Measurements from ENCODE around the gene DCDC2.
"Not testable (repeated sequence)": the region's sequence is repeated elsewhere in the genome, so short reads cannot be mapped to it uniquely, and the experiment has no call there.

DCDC2 gene

GRCh38 chr6:24391756-24392405 lies 34.0 kb upstream of the DCDC2 start:
- Histone ChIP-seq H3K4me1 (ENCODE audit: control insufficient read depth, insufficient read depth, low read length) (peaks cover 11% of the 10 kb centered on the region), H3K9ac (ENCODE audit: low read length) (no peak overlapping the region), H3K27me3 (replicated peaks; ENCODE audit: control insufficient read depth, insufficient read depth, low read length) (no peaks in the 10 kb centered on the region), H3K4me3 (ENCODE audit: low read length) (no peak overlapping the region), H3K36me3 (ENCODE audit: control insufficient read depth, insufficient read depth, low read length, severe bottlenecking) (no peaks in the 10 kb centered on the region), H3K9me3 (ENCODE audit: control insufficient read depth, low read length) (no peaks in the 10 kb centered on the region)
- DNase-seq (ENCODE audit: low read depth) = no peak

GRCh38 chr6:24391208-24391607 lies 33.3 kb upstream of the DCDC2 start:
- no peaks in the 10 kb centered on the region for H3K27me3 ChIP-seq (replicated peaks; ENCODE audit: control insufficient read depth, insufficient read depth, low read length)
- no peak overlapping the region for H3K9ac ChIP-seq (ENCODE audit: low read length)
- H3K9me3 ChIP-seq (ENCODE audit: control insufficient read depth, low read length) = no peaks in the 10 kb centered on the region
- no peak for DNase-seq (ENCODE audit: low read depth)
- H3K4me3 ChIP-seq (ENCODE audit: low read length) = no peak overlapping the region
- H3K4me1 ChIP-seq (ENCODE audit: control insufficient read depth, insufficient read depth, low read length) = peaks cover 11% of the 10 kb centered on the region
- H3K36me3 ChIP-seq (ENCODE audit: control insufficient read depth, insufficient read depth, low read length, severe bottlenecking) = no peaks in the 10 kb centered on the region

DNA sequence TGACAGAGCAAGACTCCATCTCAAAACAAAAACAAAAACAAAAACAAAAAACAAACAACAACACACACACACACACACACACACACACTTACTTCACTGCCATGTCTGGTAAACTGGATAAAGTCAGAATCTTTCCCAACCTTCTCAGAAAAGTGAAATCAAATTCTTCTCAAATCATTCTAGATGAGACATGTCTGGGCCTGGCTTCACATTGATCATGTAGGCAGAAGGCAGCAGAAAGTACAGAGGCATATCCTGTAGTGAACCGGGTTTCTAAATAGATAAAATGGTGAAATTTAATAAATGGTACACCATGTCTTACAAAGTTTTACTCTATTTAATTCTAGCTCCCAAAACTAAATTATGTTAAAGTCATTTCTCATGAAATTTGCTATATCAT lies 30.0 kb upstream of the DCDC2 start:
- Histone ChIP-seq H3K27me3 (replicated peaks; ENCODE audit: control insufficient read depth, insufficient read depth, low read length) (no peaks in the 10 kb centered on the region), H3K4me1 (ENCODE audit: control insufficient read depth, insufficient read depth, low read length) (no peaks in the 10 kb centered on the region), H3K9ac (ENCODE audit: low read length) (no peak overlapping the region), H3K9me3 (ENCODE audit: control insufficient read depth, low read length) (no peaks in the 10 kb centered on the region), H3K4me3 (ENCODE audit: low read length) (no peak overlapping the region), H3K36me3 (ENCODE audit: control insufficient read depth, insufficient read depth, low read length, severe bottlenecking) (no peaks in the 10 kb centered on the region)
- DNase-seq (ENCODE audit: low read depth) = no peak

GRCh38 chr6:24385536-24386269 lies 27.8 kb upstream of the DCDC2 start:
- no peak for DNase-seq (ENCODE audit: low read depth)
- Histone ChIP-seq H3K9me3 (ENCODE audit: control insufficient read depth, low read length) (no peaks in the 10 kb centered on the region), H3K27me3 (replicated peaks; ENCODE audit: control insufficient read depth, insufficient read depth, low read length) (no peaks in the 10 kb centered on the region), H3K9ac (ENCODE audit: low read length) (no peak overlapping the region), H3K4me3 (ENCODE audit: low read length) (no peak overlapping the region), H3K36me3 (ENCODE audit: control insufficient read depth, insufficient read depth, low read length, severe bottlenecking) (no peaks in the 10 kb centered on the region), H3K4me1 (ENCODE audit: control insufficient read depth, insufficient read depth, low read length) (no peaks in the 10 kb centered on the region)

DNA sequence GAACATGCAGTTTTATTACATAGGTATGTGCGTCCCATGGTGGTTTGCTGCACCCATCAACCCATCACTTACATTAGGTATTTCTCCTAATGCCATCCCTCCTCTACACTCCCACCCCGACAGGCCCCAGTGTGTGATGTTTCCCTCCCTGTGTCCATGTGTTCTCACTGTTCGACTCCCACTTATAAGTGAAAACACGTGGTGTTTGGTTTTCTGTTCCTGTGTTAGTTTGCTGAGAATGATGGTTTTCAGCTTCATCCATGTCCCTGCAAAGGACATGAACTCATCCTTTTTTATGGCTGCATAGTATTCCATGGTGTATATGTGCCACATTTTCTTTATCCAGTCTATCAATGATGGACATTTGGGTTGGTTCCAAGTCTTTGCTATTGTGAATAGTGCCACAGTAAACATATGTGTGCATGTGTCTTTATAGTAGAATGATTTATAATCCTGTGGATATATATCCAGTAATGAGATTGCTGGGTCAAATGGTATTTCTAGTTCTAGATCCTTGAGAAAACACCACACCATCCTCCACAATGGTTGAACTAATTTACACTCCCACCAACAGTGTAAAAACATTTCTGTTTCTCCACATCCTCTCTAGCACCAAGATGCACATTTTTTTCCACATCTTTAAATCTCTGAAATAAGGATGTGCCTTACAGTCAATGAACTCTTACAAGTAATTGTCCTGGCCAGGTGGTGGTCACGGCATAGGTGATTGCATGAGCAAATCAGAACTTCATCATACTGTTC lies 26.7 kb upstream of the DCDC2 start:
- not testable (repeated sequence) for H3K9ac ChIP-seq (ENCODE audit: low read length); H3K4me1 ChIP-seq (ENCODE audit: control insufficient read depth, insufficient read depth, low read length); H3K27me3 ChIP-seq (replicated peaks; ENCODE audit: control insufficient read depth, insufficient read depth, low read length); DNase-seq (ENCODE audit: low read depth); H3K36me3 ChIP-seq (ENCODE audit: control insufficient read depth, insufficient read depth, low read length, severe bottlenecking); H3K4me3 ChIP-seq (ENCODE audit: low read length); H3K9me3 ChIP-seq (ENCODE audit: control insufficient read depth, low read length)

DNA sequence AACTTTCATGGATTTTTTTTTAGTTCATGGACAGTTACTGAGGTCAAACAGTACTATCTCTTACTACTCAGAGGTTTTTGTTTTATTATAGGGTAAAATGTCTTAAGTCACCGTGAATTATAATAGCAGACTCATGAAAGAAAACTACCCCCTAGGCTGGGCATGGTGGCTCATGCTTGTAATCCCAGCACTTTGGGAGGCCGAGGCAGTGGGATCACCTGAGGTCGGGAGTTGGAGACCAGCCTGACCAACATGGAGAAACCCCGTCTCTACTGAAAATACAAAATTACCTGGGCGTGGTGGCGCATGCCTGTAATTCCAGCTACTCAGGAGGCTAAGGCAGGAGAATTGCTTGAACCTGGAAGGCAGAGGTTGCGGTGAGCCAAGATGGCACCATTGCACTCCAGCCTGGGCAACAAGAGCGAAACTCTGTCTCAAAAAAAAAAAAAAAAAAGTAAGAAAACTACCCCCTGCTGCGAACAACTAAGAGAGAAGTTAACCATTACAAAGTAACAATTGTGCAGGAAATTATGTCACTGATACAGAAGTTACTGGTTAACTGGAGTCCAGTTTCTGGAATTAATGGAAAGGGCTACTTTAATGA lies 25.1 kb upstream of the DCDC2 start:
- H3K4me3 ChIP-seq (ENCODE audit: low read length); DNase-seq (ENCODE audit: low read depth); H3K27me3 ChIP-seq (replicated peaks; ENCODE audit: control insufficient read depth, insufficient read depth, low read length): not testable (repeated sequence)

GRCh38 chr6:24382220-24382540 lies 24.3 kb upstream of the DCDC2 start:
- H3K4me3 ChIP-seq (ENCODE audit: low read length) = no peak overlapping the region
- DNase-seq (ENCODE audit: low read depth) = no peak
- no peak overlapping the region for H3K9ac ChIP-seq (ENCODE audit: low read length)
- H3K27me3 ChIP-seq (replicated peaks; ENCODE audit: control insufficient read depth, insufficient read depth, low read length) = no peaks in the 10 kb centered on the region
- no peaks in the 10 kb centered on the region for H3K36me3 ChIP-seq (ENCODE audit: control insufficient read depth, insufficient read depth, low read length, severe bottlenecking)
- H3K4me1 ChIP-seq (ENCODE audit: control insufficient read depth, insufficient read depth, low read length) = no peaks in the 10 kb centered on the region
- H3K9me3 ChIP-seq (ENCODE audit: control insufficient read depth, low read length) = no peaks in the 10 kb centered on the region

More for the DNA sequence above, 25.1 kb upstream of the DCDC2 start:
- H3K36me3 ChIP-seq (ENCODE audit: control insufficient read depth, insufficient read depth, low read length, severe bottlenecking); H3K4me1 ChIP-seq (ENCODE audit: control insufficient read depth, insufficient read depth, low read length); H3K9me3 ChIP-seq (ENCODE audit: control insufficient read depth, low read length); H3K9ac ChIP-seq (ENCODE audit: low read length): not testable (repeated sequence)

GRCh38 chr6:24381476-24382219 lies 23.8 kb upstream of the DCDC2 start:
- Histone ChIP-seq H3K4me1 (ENCODE audit: control insufficient read depth, insufficient read depth, low read length) (no peaks in the 10 kb centered on the region), H3K36me3 (ENCODE audit: control insufficient read depth, insufficient read depth, low read length, severe bottlenecking) (no peaks in the 10 kb centered on the region), H3K9me3 (ENCODE audit: control insufficient read depth, low read length) (no peaks in the 10 kb centered on the region), H3K4me3 (ENCODE audit: low read length) (no peak overlapping the region), H3K27me3 (replicated peaks; ENCODE audit: control insufficient read depth, insufficient read depth, low read length) (no peaks in the 10 kb centered on the region), H3K9ac (ENCODE audit: low read length) (no peak overlapping the region)
- no peak for DNase-seq (ENCODE audit: low read depth)

- Histone ChIP-seq H3K9me3 (ENCODE audit: control insufficient read depth, low read length) (no peaks in the 10 kb centered on the region), H3K36me3 (ENCODE audit: control insufficient read depth, insufficient read depth, low read length, severe bottlenecking) (no peaks in the 10 kb centered on the region), H3K4me3 (ENCODE audit: low read length) (no peak overlapping the region), H3K27me3 (replicated peaks; ENCODE audit: control insufficient read depth, insufficient read depth, low read length) (no peaks in the 10 kb centered on the region), H3K4me1 (ENCODE audit: control insufficient read depth, insufficient read depth, low read length) (no peaks in the 10 kb centered on the region), H3K9ac (ENCODE audit: low read length) (no peak overlapping the region)
- DNase-seq (ENCODE audit: low read depth) = no peak
Measured at GRCh38 chr6:24378473-24379097, 20.7 kb upstream of the DCDC2 start.

DNA sequence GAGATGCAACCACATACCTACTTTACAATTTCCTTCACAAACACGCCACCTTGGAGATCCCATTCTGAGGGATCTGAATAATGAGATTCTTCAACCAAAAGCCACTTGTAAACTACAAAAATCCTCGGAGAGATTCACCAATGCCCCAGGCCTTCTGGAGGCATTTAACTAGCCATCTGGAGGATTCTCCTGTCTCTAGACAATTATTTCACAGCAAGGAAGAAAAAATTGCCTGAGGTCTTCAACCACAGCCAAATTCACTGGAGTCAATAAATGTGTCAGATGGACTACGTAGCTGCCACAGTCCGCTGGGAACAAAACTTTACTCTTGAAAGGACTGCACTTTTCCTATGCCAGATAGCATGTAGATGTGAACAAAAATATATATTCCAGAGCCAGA lies 19.0 kb upstream of the DCDC2 start:
- H3K4me3 ChIP-seq (ENCODE audit: low read length) = no peak overlapping the region
- H3K4me1 ChIP-seq (ENCODE audit: control insufficient read depth, insufficient read depth, low read length) = no peaks in the 10 kb centered on the region
- DNase-seq (ENCODE audit: low read depth) = no peak
- no peaks in the 10 kb centered on the region for H3K36me3 ChIP-seq (ENCODE audit: control insufficient read depth, insufficient read depth, low read length, severe bottlenecking)
- H3K27me3 ChIP-seq (replicated peaks; ENCODE audit: control insufficient read depth, insufficient read depth, low read length) = no peaks in the 10 kb centered on the region
- H3K9ac ChIP-seq (ENCODE audit: low read length) = no peak overlapping the region
- no peaks in the 10 kb centered on the region for H3K9me3 ChIP-seq (ENCODE audit: control insufficient read depth, low read length)
